Measurements from ENCODE around the gene TMEM178B.
"Not testable (repeated sequence)": the region's sequence is repeated elsewhere in the genome, so short reads cannot be mapped to it uniquely, and the experiment has no call there.

- TF ChIP-seq, protein P1, sequence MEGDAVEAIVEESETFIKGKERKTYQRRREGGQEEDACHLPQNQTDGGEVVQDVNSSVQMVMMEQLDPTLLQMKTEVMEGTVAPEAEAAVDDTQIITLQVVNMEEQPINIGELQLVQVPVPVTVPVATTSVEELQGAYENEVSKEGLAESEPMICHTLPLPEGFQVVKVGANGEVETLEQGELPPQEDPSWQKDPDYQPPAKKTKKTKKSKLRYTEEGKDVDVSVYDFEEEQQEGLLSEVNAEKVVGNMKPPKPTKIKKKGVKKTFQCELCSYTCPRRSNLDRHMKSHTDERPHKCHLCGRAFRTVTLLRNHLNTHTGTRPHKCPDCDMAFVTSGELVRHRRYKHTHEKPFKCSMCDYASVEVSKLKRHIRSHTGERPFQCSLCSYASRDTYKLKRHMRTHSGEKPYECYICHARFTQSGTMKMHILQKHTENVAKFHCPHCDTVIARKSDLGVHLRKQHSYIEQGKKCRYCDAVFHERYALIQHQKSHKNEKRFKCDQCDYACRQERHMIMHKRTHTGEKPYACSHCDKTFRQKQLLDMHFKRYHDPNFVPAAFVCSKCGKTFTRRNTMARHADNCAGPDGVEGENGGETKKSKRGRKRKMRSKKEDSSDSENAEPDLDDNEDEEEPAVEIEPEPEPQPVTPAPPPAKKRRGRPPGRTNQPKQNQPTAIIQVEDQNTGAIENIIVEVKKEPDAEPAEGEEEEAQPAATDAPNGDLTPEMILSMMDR (IDR thresholded peaks at IDR 0.05; ENCODE audit: poor library complexity, severe bottlenecking), result not testable (repeated sequence)
- TF ChIP-seq EP300 (conservative IDR thresholded peaks at IDR 0.05; ENCODE audit: poor library complexity, severe bottlenecking); EZH2 (IDR thresholded peaks at IDR 0.05; ENCODE audit: borderline replicate concordance, insufficient read depth, low read length, poor library complexity, severe bottlenecking); POLR2AphosphoS5 (IDR thresholded peaks at IDR 0.05); RAD21 (conservative IDR thresholded peaks at IDR 0.05); TAF1 (IDR thresholded peaks at IDR 0.05; ENCODE audit: low read depth); REST (IDR thresholded peaks at IDR 0.05; ENCODE audit: borderline replicate concordance); MXI1 (conservative IDR thresholded peaks at IDR 0.05; ENCODE audit: poor library complexity, severe bottlenecking); SMC3 (conservative IDR thresholded peaks at IDR 0.05; ENCODE audit: poor library complexity): not testable (repeated sequence)
Measured at GRCh38 chr7:141116661-141117060, 42.8 kb downstream of the TMEM178B start.

Measured in neural cell (in vitro differentiated cells).